Right lobe of liver (tissue), 4 donors: ENCODE measurements around the gene ISYNA1.

Experiments used
- POLR2A ChIP-seq: fragments of 450-650 bp; IDR thresholded peaks from one replicate; pipeline ENCODE4 v1.6.1; 2017; ENCODE audit warnings: antibody characterized with exemption, mild to moderate bottlenecking
- TF ChIP-seq, protein P1 (sequence below), 4 donors: fragments of 200-600 bp in 3 of 4; fragments of 450-650 bp in 1 of 4; IDR thresholded peaks; one replicate each; pipeline versions ENCODE4 v1.5.1 to v1.8.0; 2016 to 2022; ENCODE audit warnings: antibody characterized with exemption in 4 of 4, mild to moderate bottlenecking in 2 of 4
- donor health status: DM: no; HTN: no; CAD: no.
- donor health status: DM: no; HTN: no; CAD: no.
- donor health status: DM: no; HTN: yes; CAD: no.

DNA sequence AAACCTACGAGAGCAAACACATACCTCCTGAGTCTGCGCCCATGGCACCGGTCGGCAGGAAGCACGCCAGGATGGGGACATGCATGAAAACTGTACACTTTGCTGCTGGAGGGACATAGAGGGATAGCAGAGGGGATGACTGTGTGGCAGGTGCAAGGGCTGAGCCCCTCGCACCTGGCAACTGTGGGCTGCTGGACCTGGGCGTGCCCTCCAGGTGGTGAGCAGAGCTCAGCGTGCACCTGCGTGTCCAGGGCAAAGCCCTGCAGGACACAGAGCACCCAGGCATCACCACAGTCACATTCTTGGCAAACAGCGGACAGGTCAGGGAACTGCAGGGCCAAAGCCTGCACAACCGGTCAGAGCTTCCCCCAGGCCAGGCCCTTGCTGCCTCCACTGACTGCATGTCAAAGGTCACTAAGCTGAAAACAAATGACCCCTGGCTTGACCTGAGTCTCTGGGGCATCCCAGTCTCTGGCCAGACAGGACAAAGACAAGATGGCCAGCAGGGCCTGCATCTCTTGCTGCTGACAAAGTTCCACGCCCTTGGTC is 9.0 kb upstream of the ISYNA1 start:
- TF ChIP-seq, protein P1, sequence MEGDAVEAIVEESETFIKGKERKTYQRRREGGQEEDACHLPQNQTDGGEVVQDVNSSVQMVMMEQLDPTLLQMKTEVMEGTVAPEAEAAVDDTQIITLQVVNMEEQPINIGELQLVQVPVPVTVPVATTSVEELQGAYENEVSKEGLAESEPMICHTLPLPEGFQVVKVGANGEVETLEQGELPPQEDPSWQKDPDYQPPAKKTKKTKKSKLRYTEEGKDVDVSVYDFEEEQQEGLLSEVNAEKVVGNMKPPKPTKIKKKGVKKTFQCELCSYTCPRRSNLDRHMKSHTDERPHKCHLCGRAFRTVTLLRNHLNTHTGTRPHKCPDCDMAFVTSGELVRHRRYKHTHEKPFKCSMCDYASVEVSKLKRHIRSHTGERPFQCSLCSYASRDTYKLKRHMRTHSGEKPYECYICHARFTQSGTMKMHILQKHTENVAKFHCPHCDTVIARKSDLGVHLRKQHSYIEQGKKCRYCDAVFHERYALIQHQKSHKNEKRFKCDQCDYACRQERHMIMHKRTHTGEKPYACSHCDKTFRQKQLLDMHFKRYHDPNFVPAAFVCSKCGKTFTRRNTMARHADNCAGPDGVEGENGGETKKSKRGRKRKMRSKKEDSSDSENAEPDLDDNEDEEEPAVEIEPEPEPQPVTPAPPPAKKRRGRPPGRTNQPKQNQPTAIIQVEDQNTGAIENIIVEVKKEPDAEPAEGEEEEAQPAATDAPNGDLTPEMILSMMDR (IDR thresholded peaks at IDR 0.05), result no peak
- no peak for TF ChIP-seq POLR2A
